ENCODE measurements around the gene SIGLEC15. TPM values are rescaled to one million over a fixed set of nuclear protein-coding genes. Genes with fewer than 3 reads are reported as not detected.
"Not testable (repeated sequence)": the region's sequence is repeated elsewhere in the genome, so short reads cannot be mapped to it uniquely, and the experiment has no call there.

The SIGLEC15 gene
- polyA plus RNA-seq, 6 donors from 2014 or later = 0.09 to 0.16 (median 0.13) TPM; not detected in 3

DNA sequence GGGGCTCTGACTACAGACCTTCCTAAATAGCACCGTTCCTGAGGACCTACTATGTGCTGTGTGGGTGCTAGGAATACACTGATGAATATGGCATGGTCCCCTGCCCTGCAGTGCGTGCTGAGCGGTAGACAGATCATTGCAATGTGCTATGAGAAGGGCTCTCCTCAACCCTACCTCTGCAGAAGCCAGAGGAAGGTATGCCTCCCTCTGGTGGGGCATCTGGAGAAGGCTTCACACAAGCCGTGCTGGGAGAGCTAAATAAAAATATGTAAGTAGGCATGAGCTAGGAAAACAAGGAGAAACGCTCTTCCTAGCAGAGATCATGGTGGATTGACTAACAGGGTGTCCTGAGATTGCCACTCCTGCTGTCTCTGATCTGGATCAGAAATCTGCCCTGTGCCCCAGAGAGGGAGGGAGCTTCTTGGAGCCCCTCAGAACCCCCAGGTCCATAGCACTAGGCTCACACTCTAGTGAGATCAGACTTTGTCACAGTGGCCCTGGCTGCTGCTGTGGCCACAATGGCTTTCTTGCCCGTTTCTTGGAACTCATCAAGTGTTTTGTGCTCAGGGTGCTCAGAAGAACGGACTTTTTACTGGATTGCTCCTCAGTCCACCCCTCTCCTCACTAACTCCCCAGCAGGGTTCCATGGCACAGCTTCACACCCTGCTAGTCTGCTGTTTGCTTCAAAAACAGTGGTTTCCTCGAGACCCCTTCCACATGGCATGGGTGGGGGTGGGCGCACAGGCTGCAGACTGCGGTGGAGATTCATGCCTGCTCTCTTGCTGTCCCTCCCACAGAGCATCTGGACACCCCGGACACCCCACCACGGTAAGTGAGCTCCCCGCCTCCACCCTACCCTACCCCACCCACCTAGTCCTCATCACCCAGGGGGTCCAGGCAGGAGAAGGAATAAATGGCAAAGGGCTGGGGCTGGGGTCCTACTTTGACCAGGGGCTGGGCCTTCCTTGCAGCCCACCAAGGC is 14.2 kb downstream of the SIGLEC15 start:
- peak overlapping the region in 1 of 6 donors; percentile 20 for H3K27ac Mint-ChIP-seq
- no peaks in the 10 kb centered on the region for H3K9me3 Mint-ChIP-seq
- peaks cover 10 to 14% of the 10 kb centered on the region in 2 donors for H3K36me3 Mint-ChIP-seq
- ATAC-seq (ENCODE audit: low read depth in 2 of 2) (peak in 1 of 2 donors; percentile 20), DNase-seq (no peak)
- peaks cover 50 to 63% (median 57%) of the 10 kb centered on the region in 3 donors for H3K27me3 Mint-ChIP-seq
- peak overlapping the region in 2 of 8 donors; percentile 4 to 55 for H3K4me3 Mint-ChIP-seq
- H3K4me1 Mint-ChIP-seq = peaks cover 0 to 15% (median 13%) of the 10 kb centered on the region in 3 donors

DNA sequence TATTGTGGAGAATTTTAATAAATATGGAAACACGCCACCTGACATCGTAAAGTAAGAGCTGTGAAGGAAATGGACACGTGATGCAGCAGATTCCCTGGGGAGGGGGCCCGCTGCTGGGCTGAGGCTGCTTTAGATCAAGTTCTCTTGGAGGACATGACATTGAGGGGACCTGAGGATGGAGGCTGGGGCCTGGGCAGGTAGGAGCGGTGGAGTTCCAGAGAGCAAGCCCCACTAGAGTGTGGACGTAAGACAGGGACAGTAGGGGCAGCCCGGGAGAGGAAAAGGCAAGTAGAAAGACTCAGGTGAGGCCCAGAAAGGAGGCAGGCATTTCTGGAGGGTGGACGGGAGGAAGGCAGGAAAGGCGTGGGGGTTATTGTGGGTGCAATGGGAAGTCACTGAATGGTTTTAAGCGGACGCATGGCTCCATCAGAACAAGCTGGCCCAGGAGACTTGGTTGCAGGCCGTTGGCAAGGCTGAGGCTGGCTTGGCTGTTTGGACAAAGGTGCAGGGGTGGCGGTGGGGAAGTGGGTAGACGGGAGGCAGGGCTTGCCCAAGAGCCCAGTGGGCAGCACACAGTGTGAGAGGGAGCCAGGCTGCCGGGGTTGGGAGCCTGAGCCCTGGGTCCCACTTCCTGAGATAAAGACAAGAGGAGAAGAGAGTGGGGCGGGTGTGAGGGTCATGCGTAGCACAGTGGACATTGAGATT is 15.7 kb downstream of the SIGLEC15 start:
- peak overlapping the region in 1 of 8 donors; percentile 74 for H3K4me3 Mint-ChIP-seq
- H3K4me1 Mint-ChIP-seq = peaks cover 0 to 15% (median 9%) of the 10 kb centered on the region in 3 donors
- ATAC-seq (ENCODE audit: low read depth in 2 of 2) (no peak), DNase-seq (no peak)
- peaks cover 5% of the 10 kb centered on the region in 2 donors for H3K36me3 Mint-ChIP-seq
- H3K27me3 Mint-ChIP-seq = peaks cover 35 to 48% (median 42%) of the 10 kb centered on the region in 3 donors
- peak overlapping the region in 1 of 6 donors; percentile 76 for H3K27ac Mint-ChIP-seq
- H3K9me3 Mint-ChIP-seq = no peaks in the 10 kb centered on the region

DNA sequence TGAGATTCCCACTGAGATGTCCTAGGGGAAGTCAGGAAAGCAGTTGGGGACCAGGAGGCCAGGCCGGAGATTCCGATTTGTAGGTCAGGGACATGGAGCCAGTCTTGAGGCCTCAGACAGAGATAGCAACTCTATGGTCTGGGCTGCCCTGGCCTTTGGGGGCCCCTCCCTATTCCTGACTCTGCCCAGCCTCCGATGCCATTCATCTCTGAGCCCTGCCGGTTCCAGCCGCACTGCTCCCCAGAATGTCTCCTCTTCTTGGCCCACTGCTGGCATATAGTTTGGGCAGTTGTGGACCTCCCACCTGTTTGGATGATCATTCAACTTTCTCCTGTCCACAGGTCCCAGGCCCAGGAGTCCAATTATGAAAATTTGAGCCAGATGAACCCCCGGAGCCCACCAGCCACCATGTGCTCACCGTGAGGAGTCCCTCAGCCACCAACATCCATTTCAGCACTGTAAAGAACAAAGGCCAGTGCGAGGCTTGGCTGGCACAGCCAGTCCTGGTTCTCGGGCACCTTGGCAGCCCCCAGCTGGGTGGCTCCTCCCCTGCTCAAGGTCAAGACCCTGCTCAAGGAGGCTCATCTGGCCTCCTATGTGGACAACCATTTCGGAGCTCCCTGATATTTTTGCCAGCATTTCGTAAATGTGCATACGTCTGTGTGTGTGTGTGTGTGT is 16.4 kb downstream of the SIGLEC15 start:
- Mint-ChIP-seq H3K27ac (peak overlapping the region in 2 of 6 donors; percentile 65 to 66), H3K4me3 (peak overlapping the region in 1 of 8 donors; percentile 74), H3K36me3 (peaks cover 2 to 5% of the 10 kb centered on the region in 2 donors), H3K27me3 (peaks cover 28 to 41% (median 35%) of the 10 kb centered on the region in 3 donors), H3K4me1 (peaks cover 0 to 13% (median 9%) of the 10 kb centered on the region in 3 donors), H3K9me3 (no peaks in the 10 kb centered on the region)
- no peak for DNase-seq
- no peak for ATAC-seq (ENCODE audit: low read depth in 2 of 2)

DNA sequence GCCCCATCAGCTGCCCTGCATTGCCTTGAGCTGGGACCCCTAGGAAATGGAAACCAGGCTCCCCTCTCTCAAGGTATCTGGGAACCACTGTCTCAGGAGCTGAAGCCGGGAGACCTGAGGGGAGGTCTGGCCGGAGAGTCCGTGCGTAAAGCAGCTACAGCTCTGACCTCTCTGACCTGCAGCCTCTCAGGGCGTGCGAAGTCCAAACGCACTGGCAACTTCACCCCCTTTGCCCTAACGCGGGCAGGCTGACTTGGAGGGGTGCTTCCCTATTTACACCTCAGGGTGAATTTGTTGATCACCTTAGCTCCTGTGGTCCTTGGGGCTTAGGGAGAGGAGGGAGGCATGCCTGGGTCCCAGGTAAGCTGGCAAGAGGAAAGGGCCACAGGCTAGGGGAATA is 17.5 kb downstream of the SIGLEC15 start:
- DNase-seq = no peak
- Mint-ChIP-seq H3K36me3 (peaks cover 0 to 5% of the 10 kb centered on the region in 2 donors), H3K4me1 (peaks cover 0 to 11% (median 7%) of the 10 kb centered on the region in 3 donors), H3K4me3 (no peak overlapping the region), H3K27ac (no peak overlapping the region), H3K27me3 (peaks cover 25 to 36% (median 30%) of the 10 kb centered on the region in 3 donors), H3K9me3 (no peaks in the 10 kb centered on the region)
- ATAC-seq (ENCODE audit: low read depth in 2 of 2) = no peak

DNA sequence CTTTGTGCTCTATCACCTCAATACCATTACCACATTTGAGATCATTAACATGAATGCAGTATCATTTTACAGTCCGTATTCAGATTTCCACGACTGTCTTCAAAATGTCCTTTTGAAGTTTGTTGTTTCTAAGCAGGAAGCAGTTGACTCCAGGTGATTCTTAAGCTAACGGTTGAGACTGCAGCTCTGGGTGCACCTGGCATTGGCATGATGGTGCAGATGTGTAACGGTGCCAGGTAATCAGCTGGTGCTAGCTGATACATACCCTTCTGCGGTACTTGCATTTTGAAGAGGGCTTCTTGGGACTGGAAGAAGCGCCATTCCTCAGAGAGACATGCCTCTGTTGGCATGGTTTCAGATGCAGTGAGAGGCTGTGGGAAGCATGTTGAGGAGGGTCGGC is 19.5 kb downstream of the SIGLEC15 start:
- Mint-ChIP-seq H3K4me3 (no peak overlapping the region), H3K36me3 (peaks cover 0 to 5% of the 10 kb centered on the region in 2 donors), H3K27me3 (peaks cover 10 to 17% (median 15%) of the 10 kb centered on the region in 3 donors), H3K27ac (no peak overlapping the region), H3K9me3 (no peaks in the 10 kb centered on the region), H3K4me1 (peaks cover 0 to under 1% (median 0%) of the 10 kb centered on the region in 3 donors)
- ATAC-seq (ENCODE audit: low read depth in 2 of 2) (no peak), DNase-seq (no peak)

DNA sequence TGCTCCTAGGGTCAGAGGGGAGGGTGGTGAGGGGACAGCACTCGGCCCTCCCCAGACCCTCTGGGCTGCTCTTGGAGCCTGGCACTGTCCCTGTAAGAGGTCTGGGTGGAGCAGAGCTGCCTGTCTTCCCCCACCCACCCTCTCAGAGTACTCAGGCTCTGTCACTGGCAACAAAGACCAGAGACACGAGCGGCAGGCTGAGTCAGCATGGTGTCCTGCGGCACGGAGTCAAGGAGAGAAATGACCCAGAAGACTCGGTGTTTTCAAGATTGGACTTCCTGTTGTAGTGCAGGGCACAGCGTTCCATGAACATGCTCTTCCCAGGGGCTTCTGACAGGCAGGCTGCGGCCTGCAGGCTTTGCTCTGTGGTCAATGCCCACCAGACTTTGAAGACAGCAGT is 19.9 kb downstream of the SIGLEC15 start:
- H3K27ac Mint-ChIP-seq = peak overlapping the region in 1 of 6 donors; percentile 14
- peaks cover 0 to 5% of the 10 kb centered on the region in 2 donors for H3K36me3 Mint-ChIP-seq
- H3K4me1 Mint-ChIP-seq = peaks cover 0 to 3% (median 0%) of the 10 kb centered on the region in 3 donors
- DNase-seq (no peak), ATAC-seq (ENCODE audit: low read depth in 2 of 2) (no peak)
- no peak overlapping the region for H3K4me3 Mint-ChIP-seq
- no peaks in the 10 kb centered on the region for H3K9me3 Mint-ChIP-seq
- peaks cover 8 to 12% (median 10%) of the 10 kb centered on the region in 3 donors for H3K27me3 Mint-ChIP-seq

DNA sequence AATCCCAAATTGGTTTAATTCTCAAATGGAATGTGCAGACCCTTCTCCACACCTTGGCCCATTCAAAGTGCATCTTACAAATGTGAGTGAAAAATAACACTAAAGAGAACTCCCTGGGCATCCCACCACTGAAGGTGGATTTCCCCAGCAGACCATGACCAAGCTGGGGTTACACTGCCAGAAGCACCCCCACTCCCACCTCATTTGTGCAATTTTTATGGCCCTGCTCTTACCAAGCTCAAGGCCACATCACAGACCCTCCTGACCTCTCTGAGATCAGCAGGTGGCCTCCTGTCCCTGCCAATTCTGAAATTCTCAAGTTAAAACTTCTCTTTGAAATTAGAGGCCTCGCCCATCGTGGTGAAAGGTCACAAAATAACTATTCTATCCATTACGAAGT is 21.6 kb downstream of the SIGLEC15 start:
- no peak overlapping the region for H3K27ac Mint-ChIP-seq
- DNase-seq (no peak), ATAC-seq (ENCODE audit: low read depth in 2 of 2) (no peak)
- H3K4me1 Mint-ChIP-seq = peaks cover 0 to 3% (median 0%) of the 10 kb centered on the region in 3 donors
- H3K4me3 Mint-ChIP-seq = no peak overlapping the region
- no peaks in the 10 kb centered on the region for H3K9me3 Mint-ChIP-seq
- H3K36me3 Mint-ChIP-seq = peaks cover 4 to 11% of the 10 kb centered on the region in 2 donors
- H3K27me3 Mint-ChIP-seq = no peaks in the 10 kb centered on the region

DNA sequence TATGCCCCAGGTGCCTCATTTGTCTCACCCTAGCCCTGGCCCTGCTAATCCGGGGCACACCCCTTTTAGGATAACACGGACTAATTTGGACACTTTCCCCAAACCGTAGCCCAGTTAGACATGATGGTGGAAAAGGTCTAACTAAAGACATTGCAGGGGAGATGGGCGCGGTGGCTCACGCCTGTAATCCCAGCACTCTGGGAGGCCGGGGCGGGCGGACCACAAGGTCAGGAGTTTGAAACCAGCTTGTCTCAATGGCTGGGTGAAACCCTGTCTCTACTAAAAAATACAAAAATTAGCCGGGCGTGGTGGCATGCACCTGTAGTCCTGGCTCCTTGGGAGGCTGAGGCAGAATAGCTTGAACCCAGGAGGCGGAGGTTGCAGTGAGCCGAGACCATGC is 23.2 kb downstream of the SIGLEC15 start:
- DNase-seq; H3K9me3 Mint-ChIP-seq; H3K4me3 Mint-ChIP-seq; ATAC-seq (ENCODE audit: low read depth in 2 of 2); H3K27me3 Mint-ChIP-seq; H3K4me1 Mint-ChIP-seq: not testable (repeated sequence)
- peaks cover 16 to 24% of the 10 kb centered on the region in 2 donors for H3K36me3 Mint-ChIP-seq
- H3K27ac Mint-ChIP-seq = peak overlapping the region in 1 of 6 donors; percentile 20

DNA sequence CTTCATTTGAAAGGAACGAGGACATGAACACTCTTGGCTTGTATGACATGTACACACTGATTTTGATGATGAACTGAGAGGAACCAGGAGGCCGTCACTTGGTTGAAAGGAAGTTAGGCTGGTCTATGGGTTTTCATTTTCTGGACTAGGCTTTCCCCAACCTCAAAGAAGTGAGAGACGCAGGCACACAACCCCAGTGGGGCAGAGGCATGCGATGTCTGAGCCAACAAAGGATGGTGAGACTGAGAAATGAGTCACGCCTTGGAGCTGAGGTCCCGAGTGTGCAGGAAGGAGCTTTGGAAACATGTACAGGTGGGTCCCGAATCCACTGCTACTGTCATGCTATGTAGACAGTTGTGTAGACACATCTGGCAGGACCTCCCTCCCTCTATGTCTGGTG is 24.1 kb downstream of the SIGLEC15 start:
- ATAC-seq (ENCODE audit: low read depth in 2 of 2) = no peak
- DNase-seq = no peak
- Mint-ChIP-seq H3K27ac (peak overlapping the region in 1 of 6 donors; percentile 62), H3K4me1 (peaks cover 0 to 3% (median 0%) of the 10 kb centered on the region in 3 donors), H3K36me3 (peaks cover 16 to 26% of the 10 kb centered on the region in 2 donors), H3K27me3 (no peaks in the 10 kb centered on the region), H3K9me3 (no peaks in the 10 kb centered on the region), H3K4me3 (no peak overlapping the region)

DNA sequence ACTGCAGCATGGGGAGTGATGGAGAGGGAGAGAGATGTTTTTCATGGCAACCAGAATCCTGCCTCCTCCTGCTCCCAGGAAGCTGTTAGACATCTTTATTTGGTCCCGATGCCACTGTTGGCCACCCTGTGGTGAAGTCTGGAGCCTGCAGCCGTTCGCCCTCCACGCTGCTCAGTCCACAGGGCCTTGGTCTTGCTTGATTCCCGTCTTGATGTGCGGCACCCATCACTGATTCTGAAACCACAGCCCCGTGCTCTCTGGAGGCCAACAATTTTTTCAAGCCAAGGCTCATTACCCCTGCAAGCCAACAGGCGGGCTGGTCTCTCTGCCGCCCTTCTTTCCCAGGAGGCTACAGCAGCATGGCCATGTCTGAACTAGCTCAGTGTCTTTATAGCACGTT is 24.5 kb downstream of the SIGLEC15 start:
- H3K4me1 Mint-ChIP-seq = peaks cover 0 to 3% (median 0%) of the 10 kb centered on the region in 3 donors
- peaks cover 16 to 28% of the 10 kb centered on the region in 2 donors for H3K36me3 Mint-ChIP-seq
- DNase-seq = no peak
- H3K27me3 Mint-ChIP-seq = no peaks in the 10 kb centered on the region
- no peak overlapping the region for H3K4me3 Mint-ChIP-seq
- H3K9me3 Mint-ChIP-seq = no peaks in the 10 kb centered on the region
- ATAC-seq (ENCODE audit: low read depth in 2 of 2) = peak; percentile 51 to 52
- peak overlapping the region in 1 of 6 donors; percentile 74 for H3K27ac Mint-ChIP-seq

DNA sequence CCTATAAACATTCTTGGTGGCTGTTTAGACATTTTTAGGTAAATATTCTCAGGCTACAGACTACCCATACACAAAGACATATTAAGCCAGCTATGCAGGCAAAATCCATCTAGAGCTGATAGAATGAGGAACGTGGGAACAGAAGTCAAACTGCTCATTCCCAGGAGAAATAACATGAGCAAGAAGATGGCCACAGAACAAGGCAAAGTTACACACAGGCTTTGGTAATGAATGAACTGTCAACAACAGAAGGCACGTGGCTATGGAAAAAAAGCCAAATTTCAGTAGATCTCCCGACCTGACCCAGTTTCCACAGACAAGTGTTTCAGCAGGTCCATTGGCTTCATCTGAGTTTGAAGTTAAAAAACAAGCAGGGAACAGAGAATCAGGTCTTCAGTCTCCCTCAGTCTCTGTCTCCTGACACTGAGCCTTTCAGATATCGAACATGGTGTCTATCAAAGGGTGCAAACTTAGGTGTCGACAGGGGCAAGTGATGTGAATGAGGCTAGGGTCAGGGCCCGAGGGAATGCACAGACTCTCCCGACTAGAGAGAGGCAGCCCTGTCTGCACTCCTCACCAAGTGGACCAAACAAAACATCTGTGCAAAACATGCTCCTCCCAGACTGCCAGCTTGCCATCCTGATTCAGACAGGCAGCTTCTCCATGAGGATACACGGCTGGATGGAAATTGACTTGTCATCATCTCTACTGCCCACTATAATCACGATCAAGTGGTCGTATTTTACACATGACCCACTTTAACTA is 25.9 kb downstream of the SIGLEC15 start:
- Mint-ChIP-seq H3K9me3 (no peaks in the 10 kb centered on the region), H3K4me1 (peaks cover 0 to 3% (median 0%) of the 10 kb centered on the region in 3 donors), H3K4me3 (no peak overlapping the region), H3K27ac (peak overlapping the region in 2 of 6 donors; percentile 13 to 30), H3K27me3 (no peaks in the 10 kb centered on the region), H3K36me3 (peaks cover 28 to 41% of the 10 kb centered on the region in 2 donors)
- DNase-seq (no peak), ATAC-seq (ENCODE audit: low read depth in 2 of 2) (no peak)

DNA sequence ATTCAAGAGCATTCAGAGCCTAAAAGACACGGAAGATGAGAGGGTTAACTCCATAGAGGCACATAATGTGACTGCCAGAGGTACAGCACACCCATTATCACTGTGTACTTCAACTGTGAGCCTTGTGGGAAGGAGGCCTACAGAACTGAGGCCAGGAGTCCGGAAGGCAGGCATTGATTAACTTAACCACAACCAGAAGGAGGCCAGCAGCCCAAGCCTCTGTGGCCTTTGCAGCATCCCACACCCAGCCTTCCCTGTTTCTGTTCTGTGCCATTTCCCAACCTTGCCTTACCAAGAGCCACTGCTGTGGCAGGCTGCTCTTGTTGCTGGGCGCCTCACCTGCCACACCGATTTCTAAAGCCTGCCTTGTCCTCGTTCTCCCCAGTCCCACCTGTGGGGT is 27.2 kb downstream of the SIGLEC15 start:
- no peak overlapping the region for H3K4me3 Mint-ChIP-seq
- peaks cover 0 to 3% (median 0%) of the 10 kb centered on the region in 3 donors for H3K4me1 Mint-ChIP-seq
- no peaks in the 10 kb centered on the region for H3K9me3 Mint-ChIP-seq
- peak overlapping the region in 2 of 6 donors; percentile 3 to 21 for H3K27ac Mint-ChIP-seq
- peaks cover 32 to 45% of the 10 kb centered on the region in 2 donors for H3K36me3 Mint-ChIP-seq
- H3K27me3 Mint-ChIP-seq = no peaks in the 10 kb centered on the region
- ATAC-seq (ENCODE audit: low read depth in 2 of 2) = no peak
- DNase-seq = no peak
